GM18511 (cell line): ENCODE results near the gene FKBP5.
"Not testable (repeated sequence)": the region's sequence is repeated elsewhere in the genome, so short reads cannot be mapped to it uniquely, and the experiment has no call there.

ENCODE experiments used
- ATAC-seq: cut with Tn5 transposase; IDR thresholded peaks from one replicate; pipeline ENCODE4 v1.9.1; 2021; ENCODE audit warnings: mild to moderate bottlenecking, moderate library complexity; ENCODE audit not compliant: unreplicated experiment

FKBP5 gene

GRCh38 chr6:35724059-35724458, 35.3 kb upstream of the FKBP5 start:
- ATAC-seq = no peak

- ATAC-seq = no peak
Measured at GRCh38 chr6:35723587-35723986, 34.9 kb upstream of the FKBP5 start.

GRCh38 chr6:35722121-35722761, 33.5 kb upstream of the FKBP5 start:
- no peak for ATAC-seq

- peak; percentile 59 for ATAC-seq
Measured at GRCh38 chr6:35719830-35720733, 31.4 kb upstream of the FKBP5 start.

GRCh38 chr6:35719404-35719829, 30.7 kb upstream of the FKBP5 start:
- peak; percentile 56 for ATAC-seq

GRCh38 chr6:35718911-35719381, 30.2 kb upstream of the FKBP5 start:
- no peak for ATAC-seq

- ATAC-seq = no peak
Measured at GRCh38 chr6:35718375-35718736, 29.6 kb upstream of the FKBP5 start.

- no peak for ATAC-seq
Measured at GRCh38 chr6:35717449-35718374, 29.0 kb upstream of the FKBP5 start.

- ATAC-seq = no peak
Measured at GRCh38 chr6:35716798-35717197, 28.1 kb upstream of the FKBP5 start.

- no peak for ATAC-seq
Measured at GRCh38 chr6:35713006-35713767, 24.5 kb upstream of the FKBP5 start.

- no peak for ATAC-seq
Measured at GRCh38 chr6:35711731-35712130, 23.0 kb upstream of the FKBP5 start.

GRCh38 chr6:35710241-35710847, 21.6 kb upstream of the FKBP5 start:
- no peak for ATAC-seq

GRCh38 chr6:35708585-35708984, 19.9 kb upstream of the FKBP5 start:
- no peak for ATAC-seq

GRCh38 chr6:35707714-35708407, 19.1 kb upstream of the FKBP5 start:
- no peak for ATAC-seq

GRCh38 chr6:35706468-35706867, 17.8 kb upstream of the FKBP5 start:
- ATAC-seq = no peak

- no peak for ATAC-seq
Measured at GRCh38 chr6:35703554-35703953, 14.8 kb upstream of the FKBP5 start.

GRCh38 chr6:35698858-35699257, 10.1 kb upstream of the FKBP5 start:
- no peak for ATAC-seq

GRCh38 chr6:35698430-35698829, 9.7 kb upstream of the FKBP5 start:
- ATAC-seq = not testable (repeated sequence)

GRCh38 chr6:35694462-35694861, 5.7 kb upstream of the FKBP5 start:
- no peak for ATAC-seq
